ENCODE measurements around the gene PALM2AKAP2. TPM values are rescaled to one million over a fixed set of nuclear protein-coding genes. Genes with fewer than 3 reads are reported as not detected.

The PALM2AKAP2 gene
- total RNA-seq, 1 donor from 2014 or later = 52.7 TPM

- Mint-ChIP-seq H3K4me1 (ENCODE audit: low read depth) (peaks cover 51% of the 10 kb centered on the region), H3K27ac (ENCODE audit: unreplicated experiment) (peak overlapping the region; percentile 89), H3K27me3 (ENCODE audit: low read depth) (no peaks in the 10 kb centered on the region), H3K9me3 (ENCODE audit: low read depth) (no peaks in the 10 kb centered on the region), H3K4me3 (ENCODE audit: unreplicated experiment) (no peak overlapping the region), H3K36me3 (ENCODE audit: low read depth) (no peaks in the 10 kb centered on the region)
- DNase-seq (ENCODE audit: low spot score) = no peak
- TF ChIP-seq CTCF (IDR thresholded peaks at IDR 0.05) = no peak
Measured at GRCh38 chr9:109770101-109770500, 9.9 kb upstream of the PALM2AKAP2 start.

GRCh38 chr9:109771087-109771486, 8.9 kb upstream of the PALM2AKAP2 start:
- Mint-ChIP-seq H3K27me3 (ENCODE audit: low read depth) (no peaks in the 10 kb centered on the region), H3K4me1 (ENCODE audit: low read depth) (peaks cover 51% of the 10 kb centered on the region), H3K27ac (ENCODE audit: unreplicated experiment) (peak overlapping the region; percentile 89)

GRCh38 chr9:109771796-109772531, 8.0 kb upstream of the PALM2AKAP2 start:
- Mint-ChIP-seq H3K4me3 (ENCODE audit: unreplicated experiment) (peak overlapping the region; percentile 36), H3K4me1 (ENCODE audit: low read depth) (peaks cover 51% of the 10 kb centered on the region), H3K27me3 (ENCODE audit: low read depth) (no peaks in the 10 kb centered on the region), H3K27ac (ENCODE audit: unreplicated experiment) (peak overlapping the region; percentile 89), H3K36me3 (ENCODE audit: low read depth) (no peaks in the 10 kb centered on the region), H3K9me3 (ENCODE audit: low read depth) (no peaks in the 10 kb centered on the region)
- no peak for TF ChIP-seq CTCF (IDR thresholded peaks at IDR 0.05)
- DNase-seq (ENCODE audit: low spot score) = no peak

More at GRCh38 chr9:109771087-109771486, 8.9 kb upstream of the PALM2AKAP2 start:
- DNase-seq (ENCODE audit: low spot score) = no peak
- Mint-ChIP-seq H3K9me3 (ENCODE audit: low read depth) (no peaks in the 10 kb centered on the region), H3K4me3 (ENCODE audit: unreplicated experiment) (no peak overlapping the region), H3K36me3 (ENCODE audit: low read depth) (no peaks in the 10 kb centered on the region)
- TF ChIP-seq CTCF (IDR thresholded peaks at IDR 0.05) = peak; percentile 7

- Mint-ChIP-seq H3K9me3 (ENCODE audit: low read depth) (no peaks in the 10 kb centered on the region), H3K27me3 (ENCODE audit: low read depth) (no peaks in the 10 kb centered on the region), H3K27ac (ENCODE audit: unreplicated experiment) (no peak overlapping the region), H3K36me3 (ENCODE audit: low read depth) (no peaks in the 10 kb centered on the region), H3K4me3 (ENCODE audit: unreplicated experiment) (no peak overlapping the region), H3K4me1 (ENCODE audit: low read depth) (peaks cover 30% of the 10 kb centered on the region)
- DNase-seq (ENCODE audit: low spot score) = no peak
- no peak for TF ChIP-seq CTCF (IDR thresholded peaks at IDR 0.05)
Measured at GRCh38 chr9:109775516-109775915, 4.5 kb upstream of the PALM2AKAP2 start.

- DNase-seq (ENCODE audit: low spot score) = no peak
- Mint-ChIP-seq H3K36me3 (ENCODE audit: low read depth) (no peaks in the 10 kb centered on the region), H3K4me1 (ENCODE audit: low read depth) (peaks cover 27% of the 10 kb centered on the region), H3K27me3 (ENCODE audit: low read depth) (no peaks in the 10 kb centered on the region), H3K9me3 (ENCODE audit: low read depth) (no peaks in the 10 kb centered on the region), H3K27ac (ENCODE audit: unreplicated experiment) (no peak overlapping the region), H3K4me3 (ENCODE audit: unreplicated experiment) (no peak overlapping the region)
- no peak for TF ChIP-seq CTCF (IDR thresholded peaks at IDR 0.05)
Measured at GRCh38 chr9:109776391-109776790, 3.6 kb upstream of the PALM2AKAP2 start.
